NCI-H82 treated with DMSO at 0.1 percent for 48 hours (cell line): ENCODE results near the gene SYNDIG1.

ENCODE experiments used
- DNase-seq: peaks from one replicate; lab custom pipeline; 2025; ENCODE audit not compliant: unreplicated experiment; lab: John Stamatoyannopoulos, UW

SYNDIG1 gene

DNA sequence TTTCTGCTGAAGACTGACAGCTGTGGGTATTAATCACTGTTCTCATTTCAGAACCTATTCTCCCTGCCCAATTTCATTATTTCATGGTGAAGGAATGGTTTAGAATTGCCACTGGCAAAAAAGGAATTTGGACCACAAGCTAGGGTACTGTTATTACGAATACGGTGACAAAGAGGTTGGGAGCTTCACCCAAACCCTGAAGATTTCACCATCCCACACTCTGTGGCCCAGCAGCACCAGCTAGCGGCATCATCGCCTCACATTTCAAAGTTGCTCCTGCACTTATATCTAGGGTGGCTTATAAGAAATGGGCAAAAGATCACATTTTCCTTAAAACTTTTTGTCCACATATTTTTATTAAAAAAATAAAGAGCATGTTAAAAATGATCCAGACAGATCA, 236.1 kb downstream of the SYNDIG1 start:
- DNase-seq, result no peak

DNA sequence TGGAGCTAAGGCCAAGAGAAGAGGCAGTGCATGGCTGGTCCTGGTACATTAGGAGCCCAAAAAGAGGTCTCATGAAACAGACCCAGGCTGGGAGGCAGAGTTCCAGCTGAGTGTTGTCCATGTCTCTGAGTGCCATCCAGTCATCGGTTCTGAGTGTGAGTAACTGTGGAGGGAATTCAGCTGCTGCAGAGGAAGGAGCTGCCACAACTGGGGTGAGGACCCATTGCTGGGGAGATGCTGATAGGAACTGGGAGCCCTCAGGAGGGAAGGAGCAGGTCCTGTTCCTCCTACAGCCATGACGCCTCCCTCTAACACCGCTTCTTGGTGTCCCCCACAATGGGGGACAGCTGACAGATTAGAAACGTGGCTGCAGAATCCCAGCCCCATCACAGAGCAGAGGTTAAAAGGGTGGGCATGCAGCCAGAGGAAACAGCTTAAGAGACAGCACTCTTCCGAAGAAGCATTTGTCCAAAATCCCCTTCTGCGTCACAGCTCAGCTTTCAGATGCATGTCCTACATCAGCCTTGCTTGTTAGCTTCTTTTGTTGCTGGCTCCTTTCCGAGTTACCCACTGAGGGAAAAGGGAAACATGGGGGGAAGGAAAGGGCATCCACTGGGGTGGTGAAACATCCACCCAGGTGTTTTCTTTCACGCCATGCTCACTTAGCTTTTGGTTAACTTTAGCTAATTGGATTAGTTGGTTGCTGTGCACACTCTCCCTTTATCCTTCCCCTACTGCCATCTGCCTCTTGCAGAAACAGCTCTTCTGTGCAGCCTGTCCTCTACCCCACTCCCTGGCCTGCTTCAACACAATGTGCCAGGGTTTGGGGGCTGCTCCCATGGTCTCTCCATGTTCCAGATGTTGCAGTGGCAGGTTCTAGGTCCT, 239.2 kb downstream of the SYNDIG1 start:
- DNase-seq, result peak; percentile 94
